HG03159 (cell line): Measurements from ENCODE around the gene TUBB3.
"Not testable (repeated sequence)": the region's sequence is repeated elsewhere in the genome, so short reads cannot be mapped to it uniquely, and the experiment has no call there.

Source experiments
- ATAC-seq: cut with Tn5 transposase; IDR thresholded peaks from one replicate; pipeline ENCODE4 v1.9.1; 2021; ENCODE audit warnings: mild to moderate bottlenecking, moderate library complexity; ENCODE audit not compliant: unreplicated experiment

TUBB3 gene

GRCh38 chr16:89917773-89918452, 5.2 kb upstream of the TUBB3 start:
- peak; percentile 60 for ATAC-seq

GRCh38 chr16:89918453-89919347, 4.4 kb upstream of the TUBB3 start, which contains the start of gene MC1R:
MC1R (plus strand) TSS chr16:89918862; CDS start chr16:89919259, 397 bp downstream.
- no peak for ATAC-seq

GRCh38 chr16:89919535-89920406, 3.4 kb upstream of the TUBB3 start:
- ATAC-seq, result no peak

GRCh38 chr16:89920723-89921122, 2.4 kb upstream of the TUBB3 start:
- no peak for ATAC-seq

GRCh38 chr16:89921131-89921701, 1.9 kb upstream of the TUBB3 start:
- no peak for ATAC-seq

GRCh38 chr16:89921702-89922476, 1.3 kb upstream of the TUBB3 start:
- ATAC-seq, result no peak

GRCh38 chr16:89922477-89922883, 662 bp upstream of the TUBB3 start:
- no peak for ATAC-seq

GRCh38 chr16:89923640-89924296, 626 bp downstream of the TUBB3 start:
- ATAC-seq, result no peak

- ATAC-seq, result no peak
These were observed 1.3 kb downstream of the TUBB3 start for GRCh38 chr16:89924297-89924924.

GRCh38 chr16:89924925-89925307, 1.8 kb downstream of the TUBB3 start:
- ATAC-seq, result no peak

GRCh38 chr16:89925596-89926079, 2.5 kb downstream of the TUBB3 start:
- peak; percentile 20 for ATAC-seq

- no peak for ATAC-seq
These were observed 8.3 kb downstream of the TUBB3 start for GRCh38 chr16:89931305-89931896.

- ATAC-seq, result no peak
These were observed 8.8 kb downstream of the TUBB3 start for GRCh38 chr16:89931964-89932363.

GRCh38 chr16:89934019-89934418, 10.9 kb downstream of the TUBB3 start:
- not testable (repeated sequence) for ATAC-seq

- ATAC-seq, result no peak
These were observed 11.7 kb downstream of the TUBB3 start for GRCh38 chr16:89934611-89935553.

GRCh38 chr16:89935620-89936019, 12.5 kb downstream of the TUBB3 start:
- not testable (repeated sequence) for ATAC-seq

- no peak for ATAC-seq
These were observed 12.9 kb downstream of the TUBB3 start for GRCh38 chr16:89936034-89936433.
